AG04449 (cell line): ENCODE data around the gene SYTL2.
"Not testable (repeated sequence)": the region's sequence is repeated elsewhere in the genome, so short reads cannot be mapped to it uniquely, and the experiment has no call there.

Experiments used
- CTCF ChIA-PET: fragments of 350-600 bp; formaldehyde crosslinking; extraction: SDS; loops from one replicate; lab custom pipeline; 2021; ENCODE audit warnings: antibody characterized with exemption; lab: Yijun Ruan, JAX
- POLR2A ChIA-PET: fragments of 400-600, 350-600 bp; formaldehyde crosslinking; extraction: SDS; loops from one replicate; lab custom pipeline; 2020; ENCODE audit warnings: antibody characterized with exemption, inconsistent platforms; lab: Yijun Ruan, JAX
- DNase-seq: peaks from one replicate; pipeline ENCODE4 v3.0.0-alpha.2; 2010; ENCODE audit warnings: low read depth, low spot score
- H3K4me3 ChIP-seq: 2 replicates; pipeline ENCODE4 v1.5.1; 2011; ENCODE audit warnings: low read depth, mild to moderate bottlenecking, control low read depth, low read length
- CTCF ChIP-seq: IDR thresholded peaks from one replicate; pipeline ENCODE4 v1.5.1; 2011; ENCODE audit warnings: mild to moderate bottlenecking, moderate library complexity, low read length, control low read depth, inconsistent platforms; ENCODE audit not compliant: insufficient read depth; ENCODE audit errors: missing control alignments

Gene SYTL2

GRCh38 chr11:85854212-85854556, 43.2 kb upstream of the SYTL2 start:
- CTCF ChIA-PET: interaction anchor here (0.7 to 3.2 kb wide), 49 partner anchors 10 to 447 kb away, joined by 3 to 73 read pairs (median 6); partner anchors contain the start of gene HIKESHI
- H3K4me3 ChIP-seq: peak overlapping the region; percentile 70
- POLR2A ChIA-PET: interaction anchor here (1.1 to 1.3 kb wide), 3 partner anchors 135 to 391 kb away, joined by 3 to 5 read pairs (median 3); partner anchors contain the start of gene EED
- DNase-seq: no peak
- no peak for TF ChIP-seq CTCF

DNA sequence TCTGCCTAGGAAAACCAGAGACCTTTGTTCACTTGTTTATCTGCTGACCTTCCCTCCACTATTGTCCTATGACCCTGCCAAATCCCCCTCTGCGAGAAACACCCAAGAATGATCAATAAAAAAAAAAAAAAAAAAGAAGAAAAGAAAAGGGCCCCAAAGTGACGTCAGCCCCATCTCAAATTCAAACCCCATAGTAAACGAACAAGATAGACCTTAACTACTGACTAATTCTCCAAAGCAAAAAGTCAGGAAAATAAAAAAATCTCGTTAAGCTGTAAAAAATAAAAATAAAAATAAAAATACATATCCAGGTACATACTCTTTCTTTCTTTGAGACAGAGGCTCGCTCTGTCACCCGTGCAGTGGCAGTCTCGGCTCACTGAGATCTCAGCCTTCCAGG, 42.6 kb upstream of the SYTL2 start:
- POLR2A ChIA-PET, H3K4me3 ChIP-seq, DNase-seq: not testable (repeated sequence)
- CTCF ChIA-PET: interaction anchor here (2.1 to 3.2 kb wide), 4 partner anchors 9 to 448 kb away, joined by 13 to 35 read pairs (median 15); partner anchors contain the start of gene HIKESHI

DNA sequence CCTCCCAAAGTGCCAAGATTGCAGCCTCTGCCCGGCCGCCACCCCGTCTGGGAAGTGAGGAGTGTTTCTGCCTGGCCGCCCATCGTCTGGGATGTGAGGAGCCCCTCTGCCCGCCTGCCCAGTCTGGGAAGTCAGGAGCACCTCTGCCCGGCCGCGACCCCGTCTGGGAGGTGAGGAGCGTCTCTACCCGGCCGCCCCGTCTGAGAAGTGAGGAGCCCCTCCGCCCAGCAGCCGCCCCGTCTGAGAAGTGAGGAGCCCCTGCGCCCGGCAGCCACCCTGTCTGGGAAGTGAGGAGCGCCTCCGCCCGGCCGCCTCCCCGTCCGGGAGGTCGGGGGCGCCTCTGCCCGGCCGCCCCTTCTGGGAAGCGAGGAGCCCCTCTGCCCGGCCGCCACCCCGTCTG, 41.8 kb upstream of the SYTL2 start:
- DNase-seq, H3K4me3 ChIP-seq, POLR2A ChIA-PET: not testable (repeated sequence)
- CTCF ChIA-PET: interaction anchor here (3.2 kb wide), 1 partner anchor 8 kb away, joined by 35 read pairs; no protein-coding TSS in a partner anchor

GRCh38 chr11:85848556-85848955, 37.6 kb upstream of the SYTL2 start:
- ChIA-PET POLR2A (no interaction called here), CTCF (no interaction called here)
- H3K4me3 ChIP-seq: no peak overlapping the region
- TF ChIP-seq CTCF: no peak
- DNase-seq: no peak

DNA sequence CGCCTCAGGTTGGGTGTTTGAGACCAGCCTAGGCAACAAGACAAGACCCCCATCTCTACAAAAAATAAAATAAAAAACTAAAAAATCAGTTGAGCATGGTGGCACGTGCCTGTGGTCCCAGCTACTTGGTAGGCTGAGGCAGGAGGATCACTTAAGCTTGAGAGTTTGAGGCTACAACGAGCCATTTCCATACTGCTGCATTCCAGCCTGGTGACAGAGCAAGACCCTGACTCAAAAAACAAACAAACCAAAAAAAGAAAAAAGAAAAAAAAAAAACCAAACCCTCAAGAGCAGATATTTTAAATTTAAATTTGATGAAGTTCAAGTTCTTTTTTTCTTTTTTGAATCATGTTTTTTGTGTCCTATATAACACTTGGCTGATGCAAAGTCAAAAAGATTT, 37.1 kb upstream of the SYTL2 start:
- CTCF ChIA-PET: no interaction called here
- no peak for DNase-seq
- TF ChIP-seq CTCF: no peak
- POLR2A ChIA-PET: no interaction called here
- no peak overlapping the region for H3K4me3 ChIP-seq

- H3K4me3 ChIP-seq: no peak overlapping the region
These were observed 36.5 kb upstream of the SYTL2 start for GRCh38 chr11:85847436-85847835.

DNA sequence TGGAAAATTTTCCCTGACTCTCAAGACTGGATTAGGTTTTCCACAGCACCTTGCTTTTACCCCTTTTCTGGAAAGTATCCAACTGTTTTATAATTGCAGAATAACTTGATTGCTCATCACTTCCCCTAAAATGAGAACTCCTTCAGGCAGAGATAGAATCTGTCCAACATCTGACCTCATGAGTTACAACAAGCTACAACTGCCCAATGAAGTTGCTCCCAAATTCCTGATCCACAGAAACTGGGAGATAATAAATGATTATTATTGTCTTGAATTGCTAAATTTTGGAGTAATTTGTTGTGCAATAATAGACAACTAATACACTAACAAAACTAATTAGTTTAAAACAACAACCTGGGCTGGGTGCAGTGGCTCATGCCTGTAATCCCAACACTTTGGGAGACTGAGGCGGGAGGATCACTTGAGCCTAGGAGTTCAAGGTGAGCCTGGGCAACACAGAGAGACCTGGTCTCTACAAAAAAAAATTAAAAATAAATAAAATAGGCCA, 34.2 kb upstream of the SYTL2 start:
- DNase-seq: no peak
- TF ChIP-seq CTCF: no peak
- POLR2A ChIA-PET: no interaction called here
- CTCF ChIA-PET: interaction anchor here (0.7 to 3.9 kb wide), 3 partner anchors 9 to 150 kb away, joined by 3 to 35 read pairs (median 3); partner anchors contain the start of gene CCDC83
- H3K4me3 ChIP-seq: no peak overlapping the region

More at GRCh38 chr11:85847436-85847835, 36.5 kb upstream of the SYTL2 start:
- no peak for DNase-seq
- ChIA-PET CTCF (no interaction called here), POLR2A (interaction anchor here (1.1 kb wide), 1 partner anchor 129 kb away, joined by 5 read pairs; no protein-coding TSS in a partner anchor)
- no peak for TF ChIP-seq CTCF
